GM23338 (cell line): ENCODE data around the gene CEP20. TPM values are rescaled to one million over a fixed set of nuclear protein-coding genes. Genes with fewer than 3 reads are reported as not detected.

ENCODE experiments used
- ATAC-seq: fragments of 200-7000 bp; cut with Tn5 transposase; 3 replicates; pipeline ENCODE4 v1.9.1; 2020
- DNase-seq: peaks from one replicate; pipeline ENCODE4 v3.0.0-alpha.2; 2015; ENCODE audit warnings: low spot score
- H2AFZ ChIP-seq: fragments of 200-600 bp; sonication (generic); 2 replicates; pipeline ENCODE4 v1.8.0; 2016; ENCODE audit warnings: antibody characterized with exemption, mild to moderate bottlenecking, moderate library complexity
- H3F3A ChIP-seq: fragments of 200-600 bp; sonication (generic); replicated peaks from 2 replicates; pipeline ENCODE4 v1.8.0; 2017; ENCODE audit warnings: antibody characterized with exemption, mixed run types, low read depth
- H3K27ac ChIP-seq: fragments of 200-600 bp; sonication (generic); 2 replicates; pipeline ENCODE4 v1.6.1; 2016; ENCODE audit warnings: low read depth
- H3K27me3 ChIP-seq: fragments of 200-600 bp; sonication (generic); 2 replicates; pipeline ENCODE4 v1.8.0; 2016; ENCODE audit warnings: mild to moderate bottlenecking, mixed run types, moderate library complexity; ENCODE audit not compliant: insufficient read depth
- H3K36me3 ChIP-seq: fragments of 200-600 bp; sonication (generic); 2 replicates; pipeline ENCODE4 v1.8.0; 2016; ENCODE audit warnings: mild to moderate bottlenecking; ENCODE audit not compliant: insufficient read depth
- H3K4me1 ChIP-seq: fragments of 200-600 bp; sonication (generic); 2 replicates; pipeline ENCODE4 v1.8.0; 2016; ENCODE audit warnings: mild to moderate bottlenecking, moderate library complexity; ENCODE audit not compliant: insufficient read depth
- H3K4me2 ChIP-seq: fragments of 200-600 bp; sonication (generic); 2 replicates; pipeline ENCODE4 v1.7.1; 2017; ENCODE audit warnings: mixed run types
- H3K4me3 ChIP-seq: fragments of 200-600 bp; sonication (generic); 2 replicates; pipeline ENCODE4 v1.6.1; 2016; ENCODE audit warnings: mixed run types
- H3K79me2 ChIP-seq: fragments of 200-600 bp; sonication (generic); replicated peaks from 2 replicates; pipeline ENCODE4 v1.8.0; 2017; ENCODE audit warnings: mild to moderate bottlenecking; ENCODE audit not compliant: insufficient read depth
- H3K9me2 ChIP-seq: fragments of 200-600 bp; sonication (generic); 2 replicates; pipeline ENCODE4 v1.8.0; 2017; ENCODE audit not compliant: insufficient read depth
- H4K20me1 ChIP-seq: fragments of 200-600 bp; sonication (generic); replicated peaks from 2 replicates; pipeline ENCODE4 v1.8.0; 2017; ENCODE audit warnings: mild to moderate bottlenecking; ENCODE audit not compliant: insufficient read depth
- H3K27ac Mint-ChIP-seq: 2 replicates; pipeline ENCODE4 v1.8.0; 2020; ENCODE audit warnings: inconsistent platforms, mild to moderate bottlenecking, moderate library complexity, mixed read lengths
- H3K27me3 Mint-ChIP-seq: 3 replicates; pipeline ENCODE4 v1.8.0; 2022; ENCODE audit warnings: low read depth, mild to moderate bottlenecking, moderate library complexity, mixed read lengths, inconsistent platforms; ENCODE audit not compliant: insufficient read depth, poor library complexity
- H3K36me3 Mint-ChIP-seq: 3 replicates; pipeline ENCODE4 v1.8.0; 2021; ENCODE audit warnings: low read depth, mild to moderate bottlenecking, inconsistent platforms, moderate library complexity, mixed read lengths
- H3K4me1 Mint-ChIP-seq: 3 replicates; pipeline ENCODE4 v1.8.0; 2020; ENCODE audit warnings: mild to moderate bottlenecking, inconsistent platforms, mixed read lengths
- H3K4me3 Mint-ChIP-seq: 3 replicates; pipeline ENCODE4 v1.8.0; 2021; ENCODE audit warnings: moderate library complexity, mild to moderate bottlenecking, inconsistent platforms, mixed read lengths
- H3K9me3 Mint-ChIP-seq: 3 replicates; pipeline ENCODE4 v1.8.0; 2020; ENCODE audit warnings: moderate library complexity, mild to moderate bottlenecking, inconsistent platforms, mixed read lengths
- CREB1 ChIP-seq: fragments of 250-450 bp; sonication (Bioruptor Pico); IDR thresholded peaks from 2 replicates; pipeline ENCODE4 v1.5.0; 2020; ENCODE audit warnings: low read depth, mild to moderate bottlenecking, moderate library complexity
- EZH2 ChIP-seq: fragments of 200-600 bp; sonication (generic); IDR thresholded peaks from one replicate; pipeline ENCODE4 v1.8.0; 2017; ENCODE audit warnings: antibody characterized with exemption, mild to moderate bottlenecking, low read depth; ENCODE audit not compliant: unreplicated experiment
- EZH2phosphoT487 ChIP-seq: fragments of 200-600 bp; sonication (generic); IDR thresholded peaks from one replicate; pipeline ENCODE4 v1.8.1; 2018; ENCODE audit warnings: antibody characterized with exemption; ENCODE audit not compliant: unreplicated experiment
- JUNB ChIP-seq: IDR thresholded peaks from one replicate; pipeline ENCODE4 v1.6.1; 2016; ENCODE audit warnings: antibody characterized with exemption; ENCODE audit not compliant: unreplicated experiment
- NANOG ChIP-seq: IDR thresholded peaks from 2 replicates; pipeline ENCODE4 v1.6.1; 2016; ENCODE audit warnings: antibody characterized with exemption, borderline replicate concordance
- POLR2AphosphoS5 ChIP-seq: IDR thresholded peaks from 2 replicates; pipeline ENCODE4 v1.6.1; 2016; ENCODE audit warnings: antibody characterized with exemption, low read depth
- STAT1 ChIP-seq: IDR thresholded peaks from one replicate; pipeline ENCODE4 v1.6.1; 2016; ENCODE audit warnings: antibody characterized with exemption; ENCODE audit not compliant: unreplicated experiment
- ZNF114 ChIP-seq: fragments of 250-450 bp; sonication (Bioruptor Pico); IDR thresholded peaks from 2 replicates; pipeline ENCODE4 v1.5.0; 2020; ENCODE audit warnings: mild to moderate bottlenecking, moderate library complexity
- polyA plus RNA-seq: library from polyadenylated mRNA; unstranded; fragments of >200 nt; fragmentation: Nextera tagmentation; extraction: Ambion mirVana; gene quantifications from 2 replicates; pipeline ENCODE4 v1.2.1, GENCODE V29; 2016
- total RNA-seq: library from RNA; depleted of rRNA; stranded (reverse); fragments of >200 nt; shearing (Covaris generic); gene quantifications from 2 replicates; pipeline ENCODE4 v1.2.3, GENCODE V29; 2014
- TF ChIP-seq, protein P1 (sequence below), 2 experiments: fragments of 200-600 bp in 1 of 2; sonication (generic) in 1 of 2; conservative IDR thresholded peaks; 2 replicates each; pipeline versions ENCODE4 v1.5.1 to v1.6.1; 2016 to 2017; ENCODE audit warnings: antibody characterized with exemption in 2 of 2, low read depth in 2 of 2, mild to moderate bottlenecking in 2 of 2, moderate library complexity in 1 of 2
- TF ChIP-seq, protein P2 (sequence below): IDR thresholded peaks from one replicate; pipeline ENCODE4 v1.6.1; 2018; ENCODE audit warnings: antibody characterized with exemption; ENCODE audit not compliant: unreplicated experiment
- TF ChIP-seq, protein P3 (sequence below): fragments of 250-450 bp; sonication (Bioruptor Pico); IDR thresholded peaks from 2 replicates; pipeline ENCODE4 v1.5.0; 2020; ENCODE audit warnings: mild to moderate bottlenecking, moderate library complexity

Gene CEP20
- total and polyA plus RNA-seq, 2 experiments from 2014 or later = 60.2 to 70.9 TPM

DNA sequence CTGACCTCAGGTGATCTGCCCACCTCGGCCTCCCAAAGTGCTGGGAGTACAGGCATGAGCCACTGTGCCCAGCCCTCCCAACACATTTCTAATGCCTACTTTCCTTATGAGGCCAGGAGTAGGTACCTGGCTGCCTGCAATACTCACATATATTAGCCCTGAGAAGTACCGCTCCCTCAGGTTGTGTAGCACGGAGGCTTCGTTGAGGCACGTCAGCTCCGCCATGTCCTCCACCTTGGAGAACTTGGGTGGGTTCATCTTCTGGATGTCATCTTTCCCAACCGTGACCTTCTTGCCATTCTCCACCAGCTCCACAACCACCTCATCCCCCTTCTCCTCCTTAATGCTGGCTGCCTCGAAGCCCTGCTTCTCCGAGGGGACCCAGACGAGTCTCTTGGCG, 50.6 kb downstream of the CEP20 start (continued):
- TF ChIP-seq, protein P1, sequence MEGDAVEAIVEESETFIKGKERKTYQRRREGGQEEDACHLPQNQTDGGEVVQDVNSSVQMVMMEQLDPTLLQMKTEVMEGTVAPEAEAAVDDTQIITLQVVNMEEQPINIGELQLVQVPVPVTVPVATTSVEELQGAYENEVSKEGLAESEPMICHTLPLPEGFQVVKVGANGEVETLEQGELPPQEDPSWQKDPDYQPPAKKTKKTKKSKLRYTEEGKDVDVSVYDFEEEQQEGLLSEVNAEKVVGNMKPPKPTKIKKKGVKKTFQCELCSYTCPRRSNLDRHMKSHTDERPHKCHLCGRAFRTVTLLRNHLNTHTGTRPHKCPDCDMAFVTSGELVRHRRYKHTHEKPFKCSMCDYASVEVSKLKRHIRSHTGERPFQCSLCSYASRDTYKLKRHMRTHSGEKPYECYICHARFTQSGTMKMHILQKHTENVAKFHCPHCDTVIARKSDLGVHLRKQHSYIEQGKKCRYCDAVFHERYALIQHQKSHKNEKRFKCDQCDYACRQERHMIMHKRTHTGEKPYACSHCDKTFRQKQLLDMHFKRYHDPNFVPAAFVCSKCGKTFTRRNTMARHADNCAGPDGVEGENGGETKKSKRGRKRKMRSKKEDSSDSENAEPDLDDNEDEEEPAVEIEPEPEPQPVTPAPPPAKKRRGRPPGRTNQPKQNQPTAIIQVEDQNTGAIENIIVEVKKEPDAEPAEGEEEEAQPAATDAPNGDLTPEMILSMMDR (conservative IDR thresholded peaks at IDR 0.05; ENCODE audit: low read depth in 2 of 2) = no peak
- TF ChIP-seq JUNB = no peak

DNA sequence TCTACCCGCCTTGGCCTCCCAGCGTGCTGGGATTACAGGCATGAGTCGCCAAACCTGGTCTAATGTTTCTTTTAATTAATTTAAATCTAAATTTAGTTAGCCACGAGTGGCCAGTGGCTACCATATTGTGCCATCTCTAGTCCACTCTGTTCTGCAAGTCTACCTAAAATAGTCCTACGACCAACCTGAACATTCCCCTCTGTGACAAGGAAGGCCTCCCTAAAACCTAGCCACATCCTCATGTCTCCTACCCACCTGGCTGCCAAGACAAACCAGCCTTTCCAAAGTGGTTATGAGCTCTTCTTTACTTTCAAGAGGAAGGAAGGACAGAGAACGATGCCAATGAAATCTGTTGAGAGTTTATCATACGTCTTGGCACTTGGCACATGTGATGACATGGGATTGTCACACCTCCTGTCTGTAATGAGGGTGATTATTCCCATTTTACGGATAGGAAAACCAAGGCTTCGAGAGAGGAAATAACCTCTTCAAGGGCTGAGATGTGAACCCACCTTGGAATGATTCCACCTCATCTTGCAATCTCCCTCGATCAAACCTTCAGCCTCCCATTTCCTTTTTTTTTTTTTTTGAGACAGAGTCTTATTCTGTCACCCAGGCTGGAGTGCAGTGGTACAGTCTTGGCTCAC, 51.3 kb downstream of the CEP20 start:
- Histone ChIP-seq H4K20me1 (no peaks in the 10 kb centered on the region; the same call in 1 of the 2 replicates), H3K4me3 (no peak overlapping the region), H2AFZ (no peak overlapping the region), H3K27ac (no peak overlapping the region), H3K36me3 (no peaks in the 10 kb centered on the region), H3K4me2 (no peak overlapping the region), H3F3A (no peaks in the 10 kb centered on the region), H3K9me2 (no peaks in the 10 kb centered on the region), H3K79me2 (no peaks in the 10 kb centered on the region), H3K4me1 (no peaks in the 10 kb centered on the region), H3K27me3 (no peaks in the 10 kb centered on the region)
- DNase-seq = no peak
- Mint-ChIP-seq H3K27ac (no peak overlapping the region), H3K4me1 (no peaks in the 10 kb centered on the region), H3K4me3 (no peak overlapping the region), H3K36me3 (no peaks in the 10 kb centered on the region), H3K9me3 (no peaks in the 10 kb centered on the region), H3K27me3 (peaks cover 13% of the 10 kb centered on the region)
- ATAC-seq = no peak
- TF ChIP-seq ZNF114 (CRISPR knock-in tag) = no peak
- TF ChIP-seq, protein P2, sequence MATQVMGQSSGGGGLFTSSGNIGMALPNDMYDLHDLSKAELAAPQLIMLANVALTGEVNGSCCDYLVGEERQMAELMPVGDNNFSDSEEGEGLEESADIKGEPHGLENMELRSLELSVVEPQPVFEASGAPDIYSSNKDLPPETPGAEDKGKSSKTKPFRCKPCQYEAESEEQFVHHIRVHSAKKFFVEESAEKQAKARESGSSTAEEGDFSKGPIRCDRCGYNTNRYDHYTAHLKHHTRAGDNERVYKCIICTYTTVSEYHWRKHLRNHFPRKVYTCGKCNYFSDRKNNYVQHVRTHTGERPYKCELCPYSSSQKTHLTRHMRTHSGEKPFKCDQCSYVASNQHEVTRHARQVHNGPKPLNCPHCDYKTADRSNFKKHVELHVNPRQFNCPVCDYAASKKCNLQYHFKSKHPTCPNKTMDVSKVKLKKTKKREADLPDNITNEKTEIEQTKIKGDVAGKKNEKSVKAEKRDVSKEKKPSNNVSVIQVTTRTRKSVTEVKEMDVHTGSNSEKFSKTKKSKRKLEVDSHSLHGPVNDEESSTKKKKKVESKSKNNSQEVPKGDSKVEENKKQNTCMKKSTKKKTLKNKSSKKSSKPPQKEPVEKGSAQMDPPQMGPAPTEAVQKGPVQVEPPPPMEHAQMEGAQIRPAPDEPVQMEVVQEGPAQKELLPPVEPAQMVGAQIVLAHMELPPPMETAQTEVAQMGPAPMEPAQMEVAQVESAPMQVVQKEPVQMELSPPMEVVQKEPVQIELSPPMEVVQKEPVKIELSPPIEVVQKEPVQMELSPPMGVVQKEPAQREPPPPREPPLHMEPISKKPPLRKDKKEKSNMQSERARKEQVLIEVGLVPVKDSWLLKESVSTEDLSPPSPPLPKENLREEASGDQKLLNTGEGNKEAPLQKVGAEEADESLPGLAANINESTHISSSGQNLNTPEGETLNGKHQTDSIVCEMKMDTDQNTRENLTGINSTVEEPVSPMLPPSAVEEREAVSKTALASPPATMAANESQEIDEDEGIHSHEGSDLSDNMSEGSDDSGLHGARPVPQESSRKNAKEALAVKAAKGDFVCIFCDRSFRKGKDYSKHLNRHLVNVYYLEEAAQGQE = no peak
- no peak for TF ChIP-seq EZH2
- TF ChIP-seq, protein P1 (conservative IDR thresholded peaks at IDR 0.05; ENCODE audit: low read depth in 2 of 2) = no peak
- TF ChIP-seq, protein P3, sequence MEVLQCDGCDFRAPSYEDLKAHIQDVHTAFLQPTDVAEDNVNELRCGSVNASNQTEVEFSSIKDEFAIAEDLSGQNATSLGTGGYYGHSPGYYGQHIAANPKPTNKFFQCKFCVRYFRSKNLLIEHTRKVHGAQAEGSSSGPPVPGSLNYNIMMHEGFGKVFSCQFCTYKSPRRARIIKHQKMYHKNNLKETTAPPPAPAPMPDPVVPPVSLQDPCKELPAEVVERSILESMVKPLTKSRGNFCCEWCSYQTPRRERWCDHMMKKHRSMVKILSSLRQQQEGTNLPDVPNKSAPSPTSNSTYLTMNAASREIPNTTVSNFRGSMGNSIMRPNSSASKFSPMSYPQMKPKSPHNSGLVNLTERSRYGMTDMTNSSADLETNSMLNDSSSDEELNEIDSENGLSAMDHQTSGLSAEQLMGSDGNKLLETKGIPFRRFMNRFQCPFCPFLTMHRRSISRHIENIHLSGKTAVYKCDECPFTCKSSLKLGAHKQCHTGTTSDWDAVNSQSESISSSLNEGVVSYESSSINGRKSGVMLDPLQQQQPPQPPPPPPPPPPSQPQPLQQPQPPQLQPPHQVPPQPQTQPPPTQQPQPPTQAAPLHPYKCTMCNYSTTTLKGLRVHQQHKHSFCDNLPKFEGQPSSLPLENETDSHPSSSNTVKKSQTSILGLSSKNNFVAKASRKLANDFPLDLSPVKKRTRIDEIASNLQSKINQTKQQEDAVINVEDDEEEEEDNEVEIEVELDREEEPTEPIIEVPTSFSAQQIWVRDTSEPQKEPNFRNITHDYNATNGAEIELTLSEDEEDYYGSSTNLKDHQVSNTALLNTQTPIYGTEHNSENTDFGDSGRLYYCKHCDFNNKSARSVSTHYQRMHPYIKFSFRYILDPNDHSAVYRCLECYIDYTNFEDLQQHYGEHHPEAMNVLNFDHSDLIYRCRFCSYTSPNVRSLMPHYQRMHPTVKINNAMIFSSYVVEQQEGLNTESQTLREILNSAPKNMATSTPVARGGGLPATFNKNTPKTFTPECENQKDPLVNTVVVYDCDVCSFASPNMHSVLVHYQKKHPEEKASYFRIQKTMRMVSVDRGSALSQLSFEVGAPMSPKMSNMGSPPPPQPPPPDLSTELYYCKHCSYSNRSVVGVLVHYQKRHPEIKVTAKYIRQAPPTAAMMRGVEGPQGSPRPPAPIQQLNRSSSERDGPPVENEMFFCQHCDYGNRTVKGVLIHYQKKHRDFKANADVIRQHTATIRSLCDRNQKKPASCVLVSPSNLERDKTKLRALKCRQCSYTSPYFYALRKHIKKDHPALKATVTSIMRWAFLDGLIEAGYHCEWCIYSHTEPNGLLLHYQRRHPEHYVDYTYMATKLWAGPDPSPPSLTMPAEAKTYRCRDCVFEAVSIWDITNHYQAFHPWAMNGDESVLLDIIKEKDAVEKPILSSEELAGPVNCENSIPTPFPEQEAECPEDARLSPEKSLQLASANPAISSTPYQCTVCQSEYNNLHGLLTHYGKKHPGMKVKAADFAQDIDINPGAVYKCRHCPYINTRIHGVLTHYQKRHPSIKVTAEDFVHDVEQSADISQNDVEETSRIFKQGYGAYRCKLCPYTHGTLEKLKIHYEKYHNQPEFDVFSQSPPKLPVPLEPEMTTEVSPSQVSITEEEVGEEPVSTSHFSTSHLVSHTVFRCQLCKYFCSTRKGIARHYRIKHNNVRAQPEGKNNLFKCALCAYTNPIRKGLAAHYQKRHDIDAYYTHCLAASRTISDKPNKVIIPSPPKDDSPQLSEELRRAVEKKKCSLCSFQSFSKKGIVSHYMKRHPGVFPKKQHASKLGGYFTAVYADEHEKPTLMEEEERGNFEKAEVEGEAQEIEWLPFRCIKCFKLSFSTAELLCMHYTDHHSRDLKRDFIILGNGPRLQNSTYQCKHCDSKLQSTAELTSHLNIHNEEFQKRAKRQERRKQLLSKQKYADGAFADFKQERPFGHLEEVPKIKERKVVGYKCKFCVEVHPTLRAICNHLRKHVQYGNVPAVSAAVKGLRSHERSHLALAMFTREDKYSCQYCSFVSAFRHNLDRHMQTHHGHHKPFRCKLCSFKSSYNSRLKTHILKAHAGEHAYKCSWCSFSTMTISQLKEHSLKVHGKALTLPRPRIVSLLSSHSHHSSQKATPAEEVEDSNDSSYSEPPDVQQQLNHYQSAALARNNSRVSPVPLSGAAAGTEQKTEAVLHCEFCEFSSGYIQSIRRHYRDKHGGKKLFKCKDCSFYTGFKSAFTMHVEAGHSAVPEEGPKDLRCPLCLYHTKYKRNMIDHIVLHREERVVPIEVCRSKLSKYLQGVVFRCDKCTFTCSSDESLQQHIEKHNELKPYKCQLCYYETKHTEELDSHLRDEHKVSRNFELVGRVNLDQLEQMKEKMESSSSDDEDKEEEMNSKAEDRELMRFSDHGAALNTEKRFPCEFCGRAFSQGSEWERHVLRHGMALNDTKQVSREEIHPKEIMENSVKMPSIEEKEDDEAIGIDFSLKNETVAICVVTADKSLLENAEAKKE = no peak
- TF ChIP-seq STAT1 = no peak
- TF ChIP-seq CREB1 (CRISPR knock-in tag) = no peak
- no peak for TF ChIP-seq JUNB
- no peak for TF ChIP-seq NANOG
- TF ChIP-seq POLR2AphosphoS5 = no peak
- TF ChIP-seq EZH2phosphoT487 = no peak
